GM18508 (cell line): ENCODE measurements around the gene EPAS1.

Source experiments
- ATAC-seq: cut with Tn5 transposase; IDR thresholded peaks from one replicate; pipeline ENCODE4 v1.9.1; 2021; ENCODE audit warnings: moderate number of reproducible peaks; ENCODE audit not compliant: insufficient read depth, unreplicated experiment

EPAS1 gene

GRCh38 chr2:46299365-46300263 is 2.4 kb downstream of the EPAS1 start:
- ATAC-seq, result no peak

GRCh38 chr2:46300406-46300832 is 3.2 kb downstream of the EPAS1 start:
- ATAC-seq, result no peak

GRCh38 chr2:46302005-46302695 is 4.9 kb downstream of the EPAS1 start:
- no peak for ATAC-seq

GRCh38 chr2:46303233-46303632 is 6.0 kb downstream of the EPAS1 start:
- no peak for ATAC-seq

- no peak for ATAC-seq
Measured at GRCh38 chr2:46303822-46304221, 6.6 kb downstream of the EPAS1 start.

GRCh38 chr2:46304635-46305034 is 7.4 kb downstream of the EPAS1 start:
- no peak for ATAC-seq

GRCh38 chr2:46305187-46305586 is 8.0 kb downstream of the EPAS1 start:
- ATAC-seq, result no peak

GRCh38 chr2:46305767-46306166 is 8.6 kb downstream of the EPAS1 start:
- no peak for ATAC-seq

GRCh38 chr2:46306330-46306751 is 9.1 kb downstream of the EPAS1 start:
- no peak for ATAC-seq

GRCh38 chr2:46306988-46307655 is 9.9 kb downstream of the EPAS1 start:
- no peak for ATAC-seq

GRCh38 chr2:46308081-46308480 is 10.9 kb downstream of the EPAS1 start:
- ATAC-seq, result no peak

- ATAC-seq, result no peak
Measured at GRCh38 chr2:46308629-46309028, 11.4 kb downstream of the EPAS1 start.

- ATAC-seq, result no peak
Measured at GRCh38 chr2:46309052-46309953, 12.1 kb downstream of the EPAS1 start.

- ATAC-seq, result no peak
Measured at GRCh38 chr2:46310446-46310845, 13.2 kb downstream of the EPAS1 start.

GRCh38 chr2:46311651-46312223 is 14.5 kb downstream of the EPAS1 start:
- no peak for ATAC-seq

GRCh38 chr2:46313063-46313462 is 15.9 kb downstream of the EPAS1 start:
- ATAC-seq, result no peak

GRCh38 chr2:46314065-46314835 is 17.0 kb downstream of the EPAS1 start:
- no peak for ATAC-seq

GRCh38 chr2:46315103-46315890 is 18.1 kb downstream of the EPAS1 start:
- ATAC-seq, result no peak
